ENCODE data around the gene SGSM2. TPM values are rescaled to one million over a fixed set of nuclear protein-coding genes. Genes with fewer than 3 reads are reported as not detected.

Gene SGSM2
- total and polyA plus RNA-seq, 2 experiments from 2014 or later: 99.3 to 106 TPM

GRCh38 chr17:2412561-2413021 is 75.3 kb downstream of the SGSM2 start:
- Histone ChIP-seq H3K9me3 (ENCODE audit: low read depth) (no peaks in the 10 kb centered on the region), H3K4me3 (no peak overlapping the region), H3K36me3 (no peaks in the 10 kb centered on the region), H3K4me1 (ENCODE audit: low read depth) (peaks cover 6% of the 10 kb centered on the region), H3K27ac (peak overlapping the region; percentile 45), H3K27me3 (no peaks in the 10 kb centered on the region)
- peak in 1 of 2 donors; percentile 35 for DNase-seq (ENCODE audit: low read depth in 1 of 2, low spot score in 1 of 2)
- TF ChIP-seq, protein P1, sequence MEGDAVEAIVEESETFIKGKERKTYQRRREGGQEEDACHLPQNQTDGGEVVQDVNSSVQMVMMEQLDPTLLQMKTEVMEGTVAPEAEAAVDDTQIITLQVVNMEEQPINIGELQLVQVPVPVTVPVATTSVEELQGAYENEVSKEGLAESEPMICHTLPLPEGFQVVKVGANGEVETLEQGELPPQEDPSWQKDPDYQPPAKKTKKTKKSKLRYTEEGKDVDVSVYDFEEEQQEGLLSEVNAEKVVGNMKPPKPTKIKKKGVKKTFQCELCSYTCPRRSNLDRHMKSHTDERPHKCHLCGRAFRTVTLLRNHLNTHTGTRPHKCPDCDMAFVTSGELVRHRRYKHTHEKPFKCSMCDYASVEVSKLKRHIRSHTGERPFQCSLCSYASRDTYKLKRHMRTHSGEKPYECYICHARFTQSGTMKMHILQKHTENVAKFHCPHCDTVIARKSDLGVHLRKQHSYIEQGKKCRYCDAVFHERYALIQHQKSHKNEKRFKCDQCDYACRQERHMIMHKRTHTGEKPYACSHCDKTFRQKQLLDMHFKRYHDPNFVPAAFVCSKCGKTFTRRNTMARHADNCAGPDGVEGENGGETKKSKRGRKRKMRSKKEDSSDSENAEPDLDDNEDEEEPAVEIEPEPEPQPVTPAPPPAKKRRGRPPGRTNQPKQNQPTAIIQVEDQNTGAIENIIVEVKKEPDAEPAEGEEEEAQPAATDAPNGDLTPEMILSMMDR (IDR thresholded peaks at IDR 0.05; ENCODE audit: low read depth, low read length): peak; percentile 13

- H3K4me1 ChIP-seq (ENCODE audit: low read depth): peaks cover 6% of the 10 kb centered on the region
- no peak overlapping the region for H3K27ac ChIP-seq
- H3K4me3 ChIP-seq: no peak overlapping the region
- no peaks in the 10 kb centered on the region for H3K27me3 ChIP-seq
- peaks cover 2% of the 10 kb centered on the region for H3K36me3 ChIP-seq
- DNase-seq (ENCODE audit: low read depth in 1 of 2, low spot score in 1 of 2): no peak
- TF ChIP-seq, protein P1 (IDR thresholded peaks at IDR 0.05; ENCODE audit: low read depth, low read length): no peak
- no peaks in the 10 kb centered on the region for H3K9me3 ChIP-seq (ENCODE audit: low read depth)
These were observed 77.3 kb downstream of the SGSM2 start for GRCh38 chr17:2414446-2415064.

GRCh38 chr17:2415081-2415480 is 77.8 kb downstream of the SGSM2 start:
- no peak for DNase-seq (ENCODE audit: low read depth in 1 of 2, low spot score in 1 of 2)
- H3K27ac ChIP-seq: no peak overlapping the region
- H3K27me3 ChIP-seq: no peaks in the 10 kb centered on the region
- TF ChIP-seq, protein P1 (IDR thresholded peaks at IDR 0.05; ENCODE audit: low read depth, low read length): no peak
- H3K4me3 ChIP-seq: no peak overlapping the region
- peaks cover 7% of the 10 kb centered on the region for H3K36me3 ChIP-seq
- peaks cover 6% of the 10 kb centered on the region for H3K4me1 ChIP-seq (ENCODE audit: low read depth)
- no peaks in the 10 kb centered on the region for H3K9me3 ChIP-seq (ENCODE audit: low read depth)

DNA sequence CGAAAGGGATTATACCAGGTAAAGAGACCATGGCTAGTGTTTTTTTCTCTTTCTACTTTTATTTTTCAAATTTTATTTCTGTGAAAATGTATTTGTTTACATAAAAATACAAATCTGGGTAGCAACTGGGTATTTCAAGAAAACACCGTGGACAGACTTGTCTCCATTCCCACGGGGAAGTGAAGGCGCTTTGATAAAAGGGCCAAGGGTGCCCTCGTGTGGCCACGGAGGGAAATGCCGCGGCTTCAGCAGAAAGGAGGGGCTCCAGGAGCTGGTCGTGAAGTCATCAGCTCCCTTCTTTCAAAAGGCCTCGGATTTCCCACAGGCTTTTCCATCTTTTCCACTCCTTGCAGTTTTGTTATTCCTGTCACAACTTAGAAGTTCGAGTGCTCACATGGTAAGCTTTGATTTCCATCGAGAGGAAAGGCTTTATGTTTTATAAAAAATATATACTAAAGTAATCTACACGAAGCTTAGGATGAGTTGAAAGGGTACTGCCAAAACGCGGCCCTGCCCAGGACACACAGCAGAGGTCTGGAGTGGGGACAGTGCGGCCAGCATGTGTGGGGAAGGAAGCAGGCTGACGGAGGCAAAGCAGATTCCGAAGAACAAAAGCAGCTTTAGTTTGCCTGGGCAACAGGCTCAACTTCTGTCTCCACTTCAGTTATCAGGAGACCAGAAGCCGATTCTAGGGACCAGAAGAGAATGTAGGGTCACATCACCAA is 78.9 kb downstream of the SGSM2 start:
- H3K27ac ChIP-seq: peak overlapping the region; percentile 71
- peaks cover 10% of the 10 kb centered on the region for H3K36me3 ChIP-seq
- no peak overlapping the region for H3K4me3 ChIP-seq
- TF ChIP-seq, protein P1 (IDR thresholded peaks at IDR 0.05; ENCODE audit: low read depth, low read length): peak; percentile 93
- no peaks in the 10 kb centered on the region for H3K9me3 ChIP-seq (ENCODE audit: low read depth)
- no peaks in the 10 kb centered on the region for H3K27me3 ChIP-seq
- peaks cover 6% of the 10 kb centered on the region for H3K4me1 ChIP-seq (ENCODE audit: low read depth)
- DNase-seq (ENCODE audit: low read depth in 1 of 2, low spot score in 1 of 2): peak; percentile 88 to 93

DNA sequence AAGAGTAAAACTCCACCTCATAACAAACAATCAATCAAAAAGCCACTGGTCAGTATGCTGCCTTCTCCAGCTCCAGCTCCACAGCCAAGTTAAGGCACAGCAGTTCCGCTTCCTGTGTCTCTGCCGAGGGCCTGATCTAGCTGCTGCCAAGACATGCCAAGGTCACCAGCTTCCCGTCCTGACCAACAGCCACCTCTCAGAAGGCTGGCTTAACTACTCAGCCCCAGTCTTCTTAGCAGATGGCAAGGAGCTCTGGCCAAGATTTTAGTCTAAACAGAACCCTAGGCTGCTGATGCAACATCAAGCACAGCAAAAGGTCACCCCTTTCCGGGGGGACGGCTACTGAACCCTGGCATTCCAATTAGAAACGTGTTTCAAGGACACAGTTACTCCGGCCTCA is 81.3 kb downstream of the SGSM2 start:
- TF ChIP-seq, protein P1 (IDR thresholded peaks at IDR 0.05; ENCODE audit: low read depth, low read length): no peak
- no peaks in the 10 kb centered on the region for H3K9me3 ChIP-seq (ENCODE audit: low read depth)
- H3K4me1 ChIP-seq (ENCODE audit: low read depth): peaks cover 6% of the 10 kb centered on the region
- peaks cover 10% of the 10 kb centered on the region for H3K36me3 ChIP-seq
- H3K4me3 ChIP-seq: no peak overlapping the region
- no peak overlapping the region for H3K27ac ChIP-seq
- no peak for DNase-seq (ENCODE audit: low read depth in 1 of 2, low spot score in 1 of 2)
- H3K27me3 ChIP-seq: no peaks in the 10 kb centered on the region
